ENCODE data around the gene WDTC1. TPM values are rescaled to one million over a fixed set of nuclear protein-coding genes. Genes with fewer than 3 reads are reported as not detected.
A peak's percentile ranks its signal among the peaks of the same experiment; 100 is the strongest.

WDTC1 gene
- total RNA-seq, 1 experiment from 2014 or later: 26.6 TPM

DNA sequence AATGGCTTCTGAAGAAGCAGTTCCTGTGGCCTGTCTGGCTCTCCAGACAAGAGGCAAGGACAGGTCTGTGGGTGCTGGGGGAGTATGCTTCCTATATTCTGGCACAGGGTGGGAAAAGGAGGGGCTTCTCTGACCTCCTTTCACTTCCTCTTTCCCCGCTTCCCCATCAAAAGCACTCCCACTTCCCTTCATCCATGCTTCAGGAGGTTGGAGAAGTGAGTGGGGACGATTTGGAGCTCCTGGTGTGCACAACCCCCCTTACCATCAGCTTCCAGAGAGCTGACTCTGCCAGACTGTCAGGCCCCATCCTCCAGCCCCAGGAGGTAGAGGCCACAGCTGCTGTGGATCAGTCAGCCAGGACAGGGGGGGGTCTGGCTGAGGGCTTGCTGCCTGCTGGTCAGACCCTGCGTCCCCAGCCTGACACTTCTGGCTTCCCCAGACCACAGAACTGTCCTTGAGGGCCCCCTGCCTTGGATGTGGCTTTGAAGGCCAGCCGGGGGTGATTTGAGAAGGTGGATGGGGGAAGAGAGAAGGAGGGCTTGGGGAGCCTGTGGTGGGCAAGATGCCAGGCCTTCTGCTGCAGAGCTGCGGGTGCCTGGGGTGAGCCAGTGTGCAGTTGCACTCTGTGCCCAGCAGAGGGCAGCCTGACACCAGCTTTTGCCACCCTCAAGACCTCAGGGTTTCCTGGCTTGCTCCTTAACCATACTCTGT is 66.1 kb downstream of the WDTC1 start:
- intact Hi-C loops (cut with micrococcal nuclease): loop anchor here (1.0 kb wide), 1 partner anchor 88 kb away; no protein-coding TSS in a partner anchor
- no peak overlapping the region for H3K27ac ChIP-seq (ENCODE audit: low read depth, low read length)
- H3K9ac ChIP-seq (ENCODE audit: low read length): no peak overlapping the region
- H3K36me3 ChIP-seq (ENCODE audit: control insufficient read depth in 1 of 2, insufficient read depth in 2 of 2, low read length in 2 of 2): no peaks in the 10 kb centered on the region
- H3K9me3 ChIP-seq (ENCODE audit: control insufficient read depth in 1 of 2, insufficient read depth in 1 of 2, low read depth in 1 of 2, low read length in 2 of 2): no peaks in the 10 kb centered on the region
- H3K27me3 ChIP-seq (ENCODE audit: insufficient read depth, low read length): no peaks in the 10 kb centered on the region
- TF ChIP-seq ZNF274 (IDR thresholded peaks at IDR 0.05; ENCODE audit: low read depth, low read length) (no peak), TCF7L2 (IDR thresholded peaks at IDR 0.05; ENCODE audit: borderline replicate concordance, extremely low read depth, insufficient read depth, insufficient read length) (no peak), RAD21 (IDR thresholded peaks at IDR 0.05; ENCODE audit: low read depth) (peak; percentile 99), MAX (IDR thresholded peaks at IDR 0.05) (no peak), CTCF (IDR thresholded peaks at IDR 0.05 in 2 of 3, conservative IDR thresholded peaks at IDR 0.05 in 1 of 3; ENCODE audit: borderline replicate concordance in 1 of 3, insufficient read depth in 1 of 3, low read depth in 2 of 3, low read length in 2 of 3) (peak; percentile 91 to 93 (median 93)), JUND (IDR thresholded peaks at IDR 0.05) (no peak)
- ChIA-PET RAD21 (ENCODE audit: low non-redundant PET in 1 of 2, low total read pairs in 2 of 2, uncharacterized antibody in 2 of 2, unreplicated experiment in 2 of 2) (interaction anchor here (0.6 to 2.0 kb wide), 8 partner anchors 8 to 307 kb away, joined by 3 to 7 read pairs (median 4); no protein-coding TSS in a partner anchor), POLR2A (interaction anchor here (0.6 to 1.8 kb wide), 3 partner anchors 9 to 97 kb away, joined by 3 to 4 read pairs (median 3); partner anchors contain the start of gene CD164L2), CTCF (interaction anchor here (0.6 to 6.5 kb wide), 21 partner anchors 8 to 363 kb away, joined by 3 to 65 read pairs (median 5); partner anchors contain the start of gene MAP3K6)
- no peak overlapping the region for H2AFZ ChIP-seq (ENCODE audit: low read depth, low read length, poor library complexity, severe bottlenecking)
- H3K9me2 ChIP-seq (ENCODE audit: insufficient read depth): no peaks in the 10 kb centered on the region
- DNase-seq (ENCODE audit: low read depth, low spot score): peak; percentile 69
- peak; percentile 94 for ATAC-seq
- BruUV-seq (replicated peaks): no TSS peak
- no peaks in the 10 kb centered on the region for H3K79me2 ChIP-seq (ENCODE audit: insufficient read depth, low read length)
- H4K20me1 ChIP-seq (ENCODE audit: insufficient read depth): no peaks in the 10 kb centered on the region
- no peak overlapping the region for H3K4me2 ChIP-seq (ENCODE audit: low read length)
- H3K4me3 ChIP-seq (replicated peaks in 1 of 2; ENCODE audit: low read depth in 1 of 2, low read length in 2 of 2): no peak overlapping the region
- peaks cover 0 to 7% of the 10 kb centered on the region in 2 experiments; a peak in 2 of 4 replicates for H3K4me1 ChIP-seq (ENCODE audit: control insufficient read depth in 1 of 2, insufficient read depth in 2 of 2, low read length in 2 of 2)

Data from HCT116 (cell line).